H1 (cell line): ENCODE results near the gene MIPOL1. TPM values are rescaled to one million over a fixed set of nuclear protein-coding genes. Genes with fewer than 3 reads are reported as not detected.

Experiments used
- BRCA1 ChIP-seq: IDR thresholded peaks from 2 replicates; pipeline ENCODE4 v1.6.1; 2012; ENCODE audit warnings: low read depth, low read length, improper control_type of control experiment
- CHD1 ChIP-seq: IDR thresholded peaks from 2 replicates; pipeline ENCODE4 v1.6.1; 2012; ENCODE audit warnings: low read depth, low read length, improper control_type of control experiment
- CHD2 ChIP-seq: IDR thresholded peaks from 2 replicates; pipeline ENCODE4 v1.6.1; 2012; ENCODE audit warnings: low read length, improper control_type of control experiment
- CREB1 ChIP-seq: IDR thresholded peaks from 2 replicates; pipeline ENCODE4 v1.6.1; 2012; ENCODE audit warnings: inconsistent platforms
- EZH2 ChIP-seq: fragments of 200-600 bp; sonication (generic); IDR thresholded peaks from 2 replicates; pipeline ENCODE4 v1.7.1; 2012; ENCODE audit warnings: low read depth, mild to moderate bottlenecking, moderate library complexity, low read length, inconsistent platforms; ENCODE audit not compliant: severe bottlenecking
- RBBP5 ChIP-seq: IDR thresholded peaks from 2 replicates; pipeline ENCODE4 v1.7.1; 2012; ENCODE audit warnings: low read depth, mild to moderate bottlenecking, inconsistent platforms, low read length, moderate library complexity, borderline replicate concordance
- polyA plus RNA-seq, 7 experiments: library from polyadenylated mRNA; depleted of rRNA in 3 of 7; stranded (reverse) in 5 of 7; unstranded in 2 of 7; fragments of >200 nt in 5 of 7; fragments of 200-250 nt in 2 of 7; gene quantifications; 1 replicate in 5 of 7; 2 replicates in 1 of 7; 4 replicates in 1 of 7; pipeline versions ENCODE4 v1.2.1 to v1.2.3, GENCODE V29; 2011 to 2013; ENCODE audit warnings: missing spikeins in 2 of 7, mixed read lengths in 2 of 7
- total RNA-seq: library from RNA; stranded (reverse); fragmentation: NEBNext Ultra II Directional; extraction: Animal tissue kit (Norgen Biotek cat#: 25700); gene quantifications from 2 replicates; pipeline ENCODE4 v1.2.1, GENCODE V29; 2021
- TF ChIP-seq, protein P1 (sequence below): IDR thresholded peaks from 2 replicates; pipeline ENCODE4 v1.6.1; 2012; ENCODE audit warnings: inconsistent platforms
- TF ChIP-seq, protein P2 (sequence below): fragments of 300-600 bp; sonication (generic); IDR thresholded peaks from 2 replicates; pipeline ENCODE4 v1.7.1; 2012; ENCODE audit warnings: low read length, moderate library complexity, mild to moderate bottlenecking, inconsistent platforms; ENCODE audit not compliant: insufficient replicate concordance

The MIPOL1 gene
- total and polyA plus RNA-seq, 2 of the 8 experiments (the other 6 are each of a cell fraction or from before 2014, with no cell fraction given): 2.8 to 23.9 TPM

DNA sequence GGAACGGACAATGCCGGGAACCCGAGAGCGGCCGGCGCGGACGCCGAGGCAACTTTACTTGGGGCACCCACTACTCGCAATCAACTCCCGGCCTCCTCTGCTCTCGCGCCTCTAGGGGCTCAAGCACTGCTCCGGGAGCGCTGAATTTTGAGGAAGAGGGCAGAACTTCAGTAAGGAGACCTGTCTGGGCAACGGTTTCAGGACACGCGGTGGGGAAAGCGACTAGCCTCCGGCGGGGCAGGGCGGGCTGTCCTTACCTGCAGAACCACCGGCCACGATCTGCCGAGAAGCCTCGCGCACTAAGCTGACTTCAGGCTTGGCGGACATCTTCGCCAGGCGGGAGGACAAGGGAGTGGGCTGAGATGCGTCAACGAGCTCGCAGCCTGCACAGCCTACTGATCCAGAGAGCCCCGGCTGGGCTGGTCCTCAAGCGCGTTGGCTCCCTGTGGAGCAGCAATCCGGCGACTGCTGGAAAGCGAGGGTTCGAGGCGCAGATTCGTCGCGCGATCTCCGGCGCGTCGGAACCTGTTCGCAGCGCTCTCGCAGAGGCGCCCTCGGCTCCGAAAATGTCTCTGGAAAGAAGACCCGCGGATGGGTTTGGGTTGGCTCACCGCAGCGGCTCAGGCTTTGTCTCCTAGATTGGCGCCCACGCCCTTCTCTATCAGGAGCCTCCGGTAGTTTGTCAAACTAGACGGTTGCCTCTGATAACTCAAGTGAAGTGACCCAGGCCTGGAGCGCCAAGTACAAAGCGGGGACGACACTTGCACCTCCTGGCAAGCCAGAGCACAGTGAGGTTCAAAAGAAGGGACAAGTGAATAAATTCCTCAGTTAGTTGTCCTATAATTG, 25.5 kb upstream of the MIPOL1 start, which contains the start of gene SLC25A21 (continued):
- TF ChIP-seq CHD1 (peak; percentile 26; the same call in 1 of the 2 replicates), CHD2 (peak; percentile 75), BRCA1 (peak; percentile 58), EZH2 (no peak), CREB1 (peak; percentile 78), RBBP5 (peak; percentile 75; the same call in 1 of the 2 replicates)
- TF ChIP-seq, protein P1, sequence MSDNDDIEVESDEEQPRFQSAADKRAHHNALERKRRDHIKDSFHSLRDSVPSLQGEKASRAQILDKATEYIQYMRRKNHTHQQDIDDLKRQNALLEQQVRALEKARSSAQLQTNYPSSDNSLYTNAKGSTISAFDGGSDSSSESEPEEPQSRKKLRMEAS: peak; percentile 83
- TF ChIP-seq, protein P2, sequence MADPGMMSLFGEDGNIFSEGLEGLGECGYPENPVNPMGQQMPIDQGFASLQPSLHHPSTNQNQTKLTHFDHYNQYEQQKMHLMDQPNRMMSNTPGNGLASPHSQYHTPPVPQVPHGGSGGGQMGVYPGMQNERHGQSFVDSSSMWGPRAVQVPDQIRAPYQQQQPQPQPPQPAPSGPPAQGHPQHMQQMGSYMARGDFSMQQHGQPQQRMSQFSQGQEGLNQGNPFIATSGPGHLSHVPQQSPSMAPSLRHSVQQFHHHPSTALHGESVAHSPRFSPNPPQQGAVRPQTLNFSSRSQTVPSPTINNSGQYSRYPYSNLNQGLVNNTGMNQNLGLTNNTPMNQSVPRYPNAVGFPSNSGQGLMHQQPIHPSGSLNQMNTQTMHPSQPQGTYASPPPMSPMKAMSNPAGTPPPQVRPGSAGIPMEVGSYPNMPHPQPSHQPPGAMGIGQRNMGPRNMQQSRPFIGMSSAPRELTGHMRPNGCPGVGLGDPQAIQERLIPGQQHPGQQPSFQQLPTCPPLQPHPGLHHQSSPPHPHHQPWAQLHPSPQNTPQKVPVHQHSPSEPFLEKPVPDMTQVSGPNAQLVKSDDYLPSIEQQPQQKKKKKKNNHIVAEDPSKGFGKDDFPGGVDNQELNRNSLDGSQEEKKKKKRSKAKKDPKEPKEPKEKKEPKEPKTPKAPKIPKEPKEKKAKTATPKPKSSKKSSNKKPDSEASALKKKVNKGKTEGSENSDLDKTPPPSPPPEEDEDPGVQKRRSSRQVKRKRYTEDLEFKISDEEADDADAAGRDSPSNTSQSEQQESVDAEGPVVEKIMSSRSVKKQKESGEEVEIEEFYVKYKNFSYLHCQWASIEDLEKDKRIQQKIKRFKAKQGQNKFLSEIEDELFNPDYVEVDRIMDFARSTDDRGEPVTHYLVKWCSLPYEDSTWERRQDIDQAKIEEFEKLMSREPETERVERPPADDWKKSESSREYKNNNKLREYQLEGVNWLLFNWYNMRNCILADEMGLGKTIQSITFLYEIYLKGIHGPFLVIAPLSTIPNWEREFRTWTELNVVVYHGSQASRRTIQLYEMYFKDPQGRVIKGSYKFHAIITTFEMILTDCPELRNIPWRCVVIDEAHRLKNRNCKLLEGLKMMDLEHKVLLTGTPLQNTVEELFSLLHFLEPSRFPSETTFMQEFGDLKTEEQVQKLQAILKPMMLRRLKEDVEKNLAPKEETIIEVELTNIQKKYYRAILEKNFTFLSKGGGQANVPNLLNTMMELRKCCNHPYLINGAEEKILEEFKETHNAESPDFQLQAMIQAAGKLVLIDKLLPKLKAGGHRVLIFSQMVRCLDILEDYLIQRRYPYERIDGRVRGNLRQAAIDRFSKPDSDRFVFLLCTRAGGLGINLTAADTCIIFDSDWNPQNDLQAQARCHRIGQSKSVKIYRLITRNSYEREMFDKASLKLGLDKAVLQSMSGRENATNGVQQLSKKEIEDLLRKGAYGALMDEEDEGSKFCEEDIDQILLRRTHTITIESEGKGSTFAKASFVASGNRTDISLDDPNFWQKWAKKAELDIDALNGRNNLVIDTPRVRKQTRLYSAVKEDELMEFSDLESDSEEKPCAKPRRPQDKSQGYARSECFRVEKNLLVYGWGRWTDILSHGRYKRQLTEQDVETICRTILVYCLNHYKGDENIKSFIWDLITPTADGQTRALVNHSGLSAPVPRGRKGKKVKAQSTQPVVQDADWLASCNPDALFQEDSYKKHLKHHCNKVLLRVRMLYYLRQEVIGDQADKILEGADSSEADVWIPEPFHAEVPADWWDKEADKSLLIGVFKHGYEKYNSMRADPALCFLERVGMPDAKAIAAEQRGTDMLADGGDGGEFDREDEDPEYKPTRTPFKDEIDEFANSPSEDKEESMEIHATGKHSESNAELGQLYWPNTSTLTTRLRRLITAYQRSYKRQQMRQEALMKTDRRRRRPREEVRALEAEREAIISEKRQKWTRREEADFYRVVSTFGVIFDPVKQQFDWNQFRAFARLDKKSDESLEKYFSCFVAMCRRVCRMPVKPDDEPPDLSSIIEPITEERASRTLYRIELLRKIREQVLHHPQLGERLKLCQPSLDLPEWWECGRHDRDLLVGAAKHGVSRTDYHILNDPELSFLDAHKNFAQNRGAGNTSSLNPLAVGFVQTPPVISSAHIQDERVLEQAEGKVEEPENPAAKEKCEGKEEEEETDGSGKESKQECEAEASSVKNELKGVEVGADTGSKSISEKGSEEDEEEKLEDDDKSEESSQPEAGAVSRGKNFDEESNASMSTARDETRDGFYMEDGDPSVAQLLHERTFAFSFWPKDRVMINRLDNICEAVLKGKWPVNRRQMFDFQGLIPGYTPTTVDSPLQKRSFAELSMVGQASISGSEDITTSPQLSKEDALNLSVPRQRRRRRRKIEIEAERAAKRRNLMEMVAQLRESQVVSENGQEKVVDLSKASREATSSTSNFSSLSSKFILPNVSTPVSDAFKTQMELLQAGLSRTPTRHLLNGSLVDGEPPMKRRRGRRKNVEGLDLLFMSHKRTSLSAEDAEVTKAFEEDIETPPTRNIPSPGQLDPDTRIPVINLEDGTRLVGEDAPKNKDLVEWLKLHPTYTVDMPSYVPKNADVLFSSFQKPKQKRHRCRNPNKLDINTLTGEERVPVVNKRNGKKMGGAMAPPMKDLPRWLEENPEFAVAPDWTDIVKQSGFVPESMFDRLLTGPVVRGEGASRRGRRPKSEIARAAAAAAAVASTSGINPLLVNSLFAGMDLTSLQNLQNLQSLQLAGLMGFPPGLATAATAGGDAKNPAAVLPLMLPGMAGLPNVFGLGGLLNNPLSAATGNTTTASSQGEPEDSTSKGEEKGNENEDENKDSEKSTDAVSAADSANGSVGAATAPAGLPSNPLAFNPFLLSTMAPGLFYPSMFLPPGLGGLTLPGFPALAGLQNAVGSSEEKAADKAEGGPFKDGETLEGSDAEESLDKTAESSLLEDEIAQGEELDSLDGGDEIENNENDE: no peak
